Retinal pigment epithelial cell (primary cell): ENCODE data around the gene FAM20C.

Experiments
- DNase-seq: peaks from one replicate; pipeline ENCODE4 v3.0.0-alpha.2; 2010; ENCODE audit warnings: low read depth
- H3K4me3 ChIP-seq: 2 replicates; pipeline ENCODE4 v1.5.1; 2011; ENCODE audit warnings: mild to moderate bottlenecking, low read length, control low read depth, moderate library complexity
- CTCF ChIP-seq: conservative IDR thresholded peaks from 2 replicates; pipeline ENCODE4 v1.5.1; 2011; ENCODE audit warnings: low read depth, low read length, control low read depth, inconsistent platforms

Gene FAM20C

GRCh38 chr7:309586-310228 is 117.3 kb downstream of the FAM20C start:
- TF ChIP-seq CTCF: no peak
- H3K4me3 ChIP-seq: no peak overlapping the region
- no peak for DNase-seq
